Neural crest cell (in vitro differentiated cells): ENCODE results near the gene ZNRF2. TPM values are rescaled to one million over a fixed set of nuclear protein-coding genes. Genes with fewer than 3 reads are reported as not detected.

Experiments used
- DNase-seq: peaks from one replicate; pipeline ENCODE4 v3.0.0; 2021; ENCODE audit warnings: low read depth, mixed read lengths, low spot score
- H3K27ac Mint-ChIP-seq: one replicate; pipeline ENCODE4 v1.8.0; 2021; ENCODE audit warnings: mild to moderate bottlenecking, mixed read lengths; ENCODE audit not compliant: unreplicated experiment
- H3K27me3 Mint-ChIP-seq: 2 replicates; pipeline ENCODE4 v1.8.0; 2021; ENCODE audit warnings: low read depth, mild to moderate bottlenecking, mixed read lengths
- H3K36me3 Mint-ChIP-seq: 2 replicates; pipeline ENCODE4 v1.8.0; 2021; ENCODE audit warnings: low read depth, mild to moderate bottlenecking, mixed read lengths
- H3K4me1 Mint-ChIP-seq: 2 replicates; pipeline ENCODE4 v1.8.0; 2021; ENCODE audit warnings: mixed read lengths
- H3K4me3 Mint-ChIP-seq: one replicate; pipeline ENCODE4 v1.8.0; 2021; ENCODE audit warnings: mild to moderate bottlenecking, mixed read lengths
- H3K9me3 Mint-ChIP-seq: 2 replicates; pipeline ENCODE4 v1.8.0; 2021; ENCODE audit warnings: mixed read lengths
- total RNA-seq: library from RNA; stranded (reverse); gene quantifications from 2 replicates; pipeline ENCODE4 v1.2.1, GENCODE V29; 2021
- TF ChIP-seq, protein P1 (sequence below): fragments of 200-600 bp; sonication (generic); conservative IDR thresholded peaks from 2 replicates; pipeline ENCODE4 v1.5.0; 2021; ENCODE audit warnings: antibody characterized with exemption, mild to moderate bottlenecking

ZNRF2 gene
- total RNA-seq, 1 donor from 2014 or later = 5.4 TPM

DNA sequence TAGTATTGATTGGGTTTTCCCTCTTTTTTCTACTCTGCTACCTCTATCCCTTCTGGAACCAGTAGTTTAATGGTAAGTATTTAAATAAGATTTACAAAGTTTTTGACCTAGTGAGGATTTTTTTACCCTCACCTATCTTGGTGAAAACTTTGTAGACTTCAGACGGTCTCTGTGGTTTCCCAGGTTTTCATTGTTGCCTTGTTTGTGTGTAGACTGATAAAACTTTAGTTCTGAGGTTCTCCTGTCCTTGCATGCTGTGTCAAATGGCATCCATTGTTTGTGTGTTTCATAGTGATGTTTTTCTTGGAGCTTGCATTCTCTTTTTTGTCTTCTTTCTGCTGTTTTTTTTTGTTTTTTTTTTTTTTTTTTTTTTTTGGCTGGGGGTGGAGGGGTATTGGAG lies 22.6 kb downstream of the ZNRF2 start:
- peaks cover 13% of the 10 kb centered on the region for H3K4me1 Mint-ChIP-seq

DNA sequence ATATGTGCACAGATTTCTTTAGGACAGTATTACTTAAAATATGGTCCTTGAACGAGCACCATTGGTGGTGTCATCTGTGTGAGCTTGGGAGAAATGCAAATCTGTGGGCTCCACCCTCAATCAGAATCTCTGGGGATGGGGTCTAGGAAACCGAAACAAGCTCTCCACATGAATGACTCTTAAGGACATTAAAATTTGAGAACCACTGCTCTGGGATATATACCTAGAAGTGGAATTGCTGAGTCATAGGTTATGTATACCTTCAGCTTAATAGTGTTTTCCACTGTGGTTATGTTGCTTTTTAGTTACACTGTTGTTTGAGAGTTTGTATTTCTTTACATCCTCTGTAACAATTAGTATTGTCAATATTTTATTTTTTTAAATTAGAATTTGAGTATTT lies 24.0 kb downstream of the ZNRF2 start:
- H3K36me3 Mint-ChIP-seq = no peaks in the 10 kb centered on the region
- no peak overlapping the region for H3K4me3 Mint-ChIP-seq
- no peak for DNase-seq
- no peaks in the 10 kb centered on the region for H3K27me3 Mint-ChIP-seq
- TF ChIP-seq, protein P1, sequence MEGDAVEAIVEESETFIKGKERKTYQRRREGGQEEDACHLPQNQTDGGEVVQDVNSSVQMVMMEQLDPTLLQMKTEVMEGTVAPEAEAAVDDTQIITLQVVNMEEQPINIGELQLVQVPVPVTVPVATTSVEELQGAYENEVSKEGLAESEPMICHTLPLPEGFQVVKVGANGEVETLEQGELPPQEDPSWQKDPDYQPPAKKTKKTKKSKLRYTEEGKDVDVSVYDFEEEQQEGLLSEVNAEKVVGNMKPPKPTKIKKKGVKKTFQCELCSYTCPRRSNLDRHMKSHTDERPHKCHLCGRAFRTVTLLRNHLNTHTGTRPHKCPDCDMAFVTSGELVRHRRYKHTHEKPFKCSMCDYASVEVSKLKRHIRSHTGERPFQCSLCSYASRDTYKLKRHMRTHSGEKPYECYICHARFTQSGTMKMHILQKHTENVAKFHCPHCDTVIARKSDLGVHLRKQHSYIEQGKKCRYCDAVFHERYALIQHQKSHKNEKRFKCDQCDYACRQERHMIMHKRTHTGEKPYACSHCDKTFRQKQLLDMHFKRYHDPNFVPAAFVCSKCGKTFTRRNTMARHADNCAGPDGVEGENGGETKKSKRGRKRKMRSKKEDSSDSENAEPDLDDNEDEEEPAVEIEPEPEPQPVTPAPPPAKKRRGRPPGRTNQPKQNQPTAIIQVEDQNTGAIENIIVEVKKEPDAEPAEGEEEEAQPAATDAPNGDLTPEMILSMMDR = no peak
- H3K27ac Mint-ChIP-seq = no peak overlapping the region
- H3K9me3 Mint-ChIP-seq = no peaks in the 10 kb centered on the region
- peaks cover 18% of the 10 kb centered on the region for H3K4me1 Mint-ChIP-seq

More for the DNA sequence above, 22.6 kb downstream of the ZNRF2 start:
- Mint-ChIP-seq H3K36me3 (no peaks in the 10 kb centered on the region), H3K27ac (no peak overlapping the region), H3K9me3 (no peaks in the 10 kb centered on the region), H3K4me3 (no peak overlapping the region), H3K27me3 (no peaks in the 10 kb centered on the region)
- TF ChIP-seq, protein P1 = no peak
- no peak for DNase-seq

DNA sequence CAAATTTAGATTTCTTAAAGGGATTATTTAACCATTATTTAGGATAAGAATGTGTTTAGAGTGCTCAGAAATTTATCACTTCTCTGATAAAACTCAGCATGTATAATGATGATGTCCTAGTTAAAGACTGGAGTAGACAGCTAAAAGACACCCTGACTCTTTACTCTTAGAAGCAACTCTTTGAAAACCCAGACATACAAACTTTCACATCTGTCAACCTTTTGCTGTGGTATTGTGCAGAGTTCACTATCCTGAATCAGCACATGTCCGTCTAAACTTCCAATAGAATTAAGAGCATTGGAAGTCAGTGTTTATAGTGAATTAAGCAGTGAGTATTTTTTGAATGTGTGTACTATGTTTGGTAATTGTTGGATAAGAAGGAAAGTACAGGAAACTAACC lies 24.9 kb downstream of the ZNRF2 start:
- Mint-ChIP-seq H3K27me3 (no peaks in the 10 kb centered on the region), H3K4me1 (peaks cover 18% of the 10 kb centered on the region), H3K36me3 (no peaks in the 10 kb centered on the region), H3K4me3 (no peak overlapping the region), H3K9me3 (no peaks in the 10 kb centered on the region), H3K27ac (no peak overlapping the region)
- no peak for DNase-seq
- TF ChIP-seq, protein P1 = no peak

DNA sequence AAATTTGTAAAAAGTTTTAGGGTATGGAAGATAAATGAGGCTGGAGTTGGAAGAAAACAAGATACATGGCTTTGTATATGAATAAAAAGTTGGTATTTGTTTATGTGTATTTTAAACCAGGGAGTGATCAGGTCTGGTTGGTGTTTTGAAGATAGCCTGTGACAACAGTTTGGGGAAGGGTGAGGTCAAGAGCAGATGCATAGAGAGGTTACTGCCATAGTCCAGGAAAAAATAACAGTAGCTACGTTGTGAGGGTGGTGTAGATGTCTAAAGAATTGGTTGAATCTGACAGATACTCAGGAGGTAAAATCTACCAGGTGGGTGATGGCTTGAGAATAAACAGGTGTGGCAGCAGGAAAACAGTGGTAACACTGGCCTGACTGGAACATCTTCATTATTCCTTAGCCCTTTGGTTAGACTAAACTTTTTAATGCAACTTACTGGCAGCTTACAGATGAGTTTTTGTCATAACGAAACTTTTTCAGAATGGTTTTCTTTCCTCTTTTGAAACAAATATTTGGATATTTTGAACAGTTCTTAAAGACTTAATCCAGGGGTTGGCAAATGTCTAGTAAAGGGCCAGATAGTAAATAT lies 25.5 kb downstream of the ZNRF2 start:
- peaks cover 18% of the 10 kb centered on the region for H3K4me1 Mint-ChIP-seq
- TF ChIP-seq, protein P1 = no peak
- no peaks in the 10 kb centered on the region for H3K9me3 Mint-ChIP-seq
- no peaks in the 10 kb centered on the region for H3K36me3 Mint-ChIP-seq
- H3K27ac Mint-ChIP-seq = no peak overlapping the region
- no peaks in the 10 kb centered on the region for H3K27me3 Mint-ChIP-seq
- H3K4me3 Mint-ChIP-seq = no peak overlapping the region
- DNase-seq = no peak

DNA sequence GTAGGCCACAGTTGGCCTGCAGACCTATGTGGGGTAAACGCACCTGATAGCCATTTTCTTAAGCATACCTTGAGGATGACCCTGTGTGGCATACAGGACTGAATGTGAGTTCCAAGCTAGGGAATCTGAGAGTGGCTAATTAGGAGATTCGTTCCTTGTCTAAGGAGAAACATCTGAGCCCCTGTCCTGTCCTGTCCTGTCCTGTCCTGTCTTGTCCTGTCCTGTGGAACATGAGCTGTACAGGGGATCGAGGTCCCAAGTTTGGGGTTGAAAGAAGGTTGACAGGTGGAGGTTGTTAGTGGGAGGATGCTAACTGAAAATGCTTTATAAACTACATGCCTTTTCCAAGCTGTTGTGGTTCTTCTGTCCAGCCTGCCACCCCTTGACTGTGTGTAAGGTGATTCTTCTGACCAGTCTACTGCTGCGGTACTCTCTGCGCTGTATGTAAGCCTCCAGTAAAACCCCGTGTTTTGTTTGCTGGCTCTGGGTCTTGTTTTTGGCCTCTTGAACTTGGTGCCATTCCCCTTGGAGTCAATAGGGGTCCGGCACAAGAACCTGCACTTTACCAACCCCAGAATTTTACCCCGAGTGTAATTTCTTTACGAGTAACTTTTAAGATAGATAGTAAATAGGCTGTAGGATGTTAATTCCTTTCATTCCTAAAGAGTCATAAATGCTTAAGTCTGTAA lies 26.4 kb downstream of the ZNRF2 start:
- peaks cover 18% of the 10 kb centered on the region for H3K4me1 Mint-ChIP-seq
- no peaks in the 10 kb centered on the region for H3K36me3 Mint-ChIP-seq
- DNase-seq = no peak
- H3K4me3 Mint-ChIP-seq = no peak overlapping the region
- TF ChIP-seq, protein P1 = no peak
- no peaks in the 10 kb centered on the region for H3K27me3 Mint-ChIP-seq
- no peaks in the 10 kb centered on the region for H3K9me3 Mint-ChIP-seq
- H3K27ac Mint-ChIP-seq = no peak overlapping the region
